Activated T-cell treated with anti-CD3 and anti-CD28 coated beads for 24 hours (primary cell): ENCODE measurements around the gene RILPL2.
A peak's percentile ranks its signal among the peaks of the same experiment; 100 is the strongest.
"Not testable (repeated sequence)": the region's sequence is repeated elsewhere in the genome, so short reads cannot be mapped to it uniquely, and the experiment has no call there.

ENCODE experiments used
- DNase-seq: peaks from one replicate; pipeline ENCODE4 v3.0.0-alpha.2; 2020; ENCODE audit warnings: low read depth

RILPL2 gene, protein sequence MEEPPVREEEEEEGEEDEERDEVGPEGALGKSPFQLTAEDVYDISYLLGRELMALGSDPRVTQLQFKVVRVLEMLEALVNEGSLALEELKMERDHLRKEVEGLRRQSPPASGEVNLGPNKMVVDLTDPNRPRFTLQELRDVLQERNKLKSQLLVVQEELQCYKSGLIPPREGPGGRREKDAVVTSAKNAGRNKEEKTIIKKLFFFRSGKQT

DNA sequence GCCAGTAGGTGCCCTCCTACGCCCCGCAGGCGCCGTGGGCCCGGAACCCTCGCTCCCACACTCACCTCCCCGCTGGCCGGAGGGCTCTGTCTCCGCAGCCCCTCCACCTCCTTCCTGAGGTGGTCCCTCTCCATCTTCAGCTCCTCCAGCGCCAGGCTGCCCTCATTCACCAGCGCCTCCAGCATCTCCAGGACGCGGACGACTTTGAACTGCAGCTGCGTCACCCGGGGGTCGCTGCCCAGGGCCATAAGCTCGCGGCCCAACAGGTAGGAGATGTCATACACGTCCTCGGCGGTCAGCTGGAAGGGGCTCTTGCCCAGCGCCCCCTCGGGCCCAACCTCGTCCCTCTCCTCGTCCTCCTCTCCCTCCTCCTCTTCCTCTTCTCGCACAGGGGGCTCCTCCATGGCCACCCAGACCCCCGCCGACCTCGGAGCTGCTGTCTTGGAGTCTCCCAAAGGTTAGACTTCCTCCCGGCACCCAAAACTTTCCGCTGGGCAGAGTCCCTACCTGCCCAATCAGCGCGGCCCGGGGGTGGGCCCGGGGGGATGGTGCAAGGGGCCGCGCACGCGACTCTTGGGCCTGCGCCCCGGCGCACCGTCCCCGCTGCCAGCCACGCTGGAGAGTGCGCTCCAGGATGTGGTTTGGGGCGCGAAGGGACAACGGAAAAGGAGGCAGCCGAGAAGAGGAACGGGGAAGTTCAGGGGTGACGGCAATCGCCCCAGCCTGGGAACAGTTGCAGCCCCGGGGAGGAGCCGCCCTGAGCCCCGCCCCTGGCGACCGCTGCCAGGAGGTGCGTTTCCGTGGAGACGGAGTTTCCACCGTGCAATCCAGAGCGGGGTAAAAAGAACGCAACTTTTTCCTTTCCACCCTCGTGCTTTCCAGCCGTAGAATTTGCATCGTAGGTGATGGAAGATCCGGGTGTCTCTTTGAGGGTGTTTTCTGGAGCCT lies at the start of gene RILPL2:
RILPL2 (minus strand) TSS at position 668 of the 948 bp plus-strand sequence; CDS start at position 404, 264 bp downstream.
- DNase-seq: peak; percentile 92

DNA sequence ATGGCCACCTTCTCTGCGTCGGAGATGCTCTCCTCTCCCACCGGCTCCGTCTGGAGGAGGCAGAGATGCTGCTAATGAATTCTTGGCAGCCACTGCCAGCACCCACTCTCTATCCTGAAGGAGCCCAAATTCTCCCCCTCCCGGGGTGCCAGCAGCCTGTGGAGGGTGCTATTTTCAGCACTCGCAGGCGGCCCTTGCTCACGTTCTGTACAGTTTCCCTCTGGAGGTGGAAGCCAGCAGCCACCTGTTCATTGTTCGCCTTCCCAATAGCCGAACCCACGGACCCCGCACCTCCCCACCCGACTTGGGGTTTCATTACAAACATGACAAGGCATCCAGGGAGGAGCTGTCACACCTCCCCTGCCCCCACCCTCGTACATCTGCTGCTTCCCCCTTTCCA lies 49.3 kb upstream of the RILPL2 start:
- no peak for DNase-seq

DNA sequence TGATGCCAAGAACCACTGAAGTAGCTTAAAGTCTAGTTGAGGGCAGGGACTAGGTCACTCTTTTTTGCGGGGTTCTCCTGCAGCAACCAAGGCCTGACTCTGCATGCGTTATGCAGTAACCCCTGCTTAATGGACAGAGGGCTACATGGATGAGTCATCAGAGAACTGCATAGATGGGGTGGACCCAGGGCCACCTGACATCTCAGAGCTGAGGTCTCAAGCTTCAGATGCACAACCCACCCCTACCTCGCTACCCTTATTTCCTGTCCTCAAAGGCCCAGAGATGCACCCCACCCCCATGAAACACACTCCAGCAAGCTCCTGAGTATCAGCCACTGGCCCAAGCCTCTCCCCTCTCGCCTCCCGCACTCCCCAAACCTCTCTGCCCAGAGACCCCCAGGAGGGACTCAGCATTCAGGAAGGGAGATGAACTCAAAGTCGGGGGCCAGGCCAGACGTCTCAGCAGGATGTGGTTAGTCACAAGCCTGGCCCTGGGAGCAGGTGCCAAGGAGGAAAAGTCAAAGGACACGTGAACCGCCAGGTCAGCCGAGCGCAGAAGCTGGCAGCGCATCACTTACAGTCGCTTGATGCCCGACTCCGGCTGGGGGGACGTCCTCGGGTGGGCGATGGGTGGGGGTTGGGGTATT lies 47.2 kb upstream of the RILPL2 start:
- DNase-seq: no peak

DNA sequence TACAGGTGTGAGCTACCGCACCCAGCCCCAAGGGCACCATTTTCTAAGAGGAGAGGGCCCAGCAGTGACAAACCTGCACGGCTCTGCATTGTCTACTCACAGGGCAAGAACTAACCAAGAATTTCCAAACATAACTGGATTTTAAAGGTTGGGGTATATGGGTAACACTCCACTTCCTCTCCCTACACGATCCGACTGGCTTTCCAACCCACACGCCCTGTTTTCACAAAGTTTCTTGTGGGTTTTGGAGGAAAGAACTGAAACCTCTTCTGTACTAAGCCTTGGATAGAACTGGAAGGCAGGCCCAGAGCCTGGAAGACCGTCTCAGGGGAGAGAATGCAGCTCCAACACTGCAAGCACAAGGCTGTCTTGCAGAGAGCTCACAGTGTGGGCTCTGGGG lies 46.4 kb upstream of the RILPL2 start:
- no peak for DNase-seq

DNA sequence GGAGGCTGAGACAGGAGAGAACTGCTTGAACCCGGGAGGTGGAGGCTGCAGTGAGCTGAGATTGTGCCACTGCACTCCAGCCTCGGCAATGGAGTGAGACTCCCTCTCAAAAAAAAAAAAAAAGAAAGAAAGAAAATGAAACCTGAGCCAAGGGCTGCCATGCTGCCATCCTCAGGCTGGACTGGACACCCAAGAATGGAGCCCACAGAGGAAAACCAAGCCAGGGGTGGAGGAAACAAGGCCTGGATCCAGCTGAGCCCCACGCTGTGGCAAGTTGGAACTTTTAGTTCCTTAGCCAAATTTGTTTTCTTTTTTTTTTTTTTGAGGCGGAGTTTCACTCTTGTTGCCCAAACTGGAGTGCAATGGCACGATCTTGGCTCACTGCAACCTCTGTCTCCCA lies 44.8 kb upstream of the RILPL2 start:
- not testable (repeated sequence) for DNase-seq

DNA sequence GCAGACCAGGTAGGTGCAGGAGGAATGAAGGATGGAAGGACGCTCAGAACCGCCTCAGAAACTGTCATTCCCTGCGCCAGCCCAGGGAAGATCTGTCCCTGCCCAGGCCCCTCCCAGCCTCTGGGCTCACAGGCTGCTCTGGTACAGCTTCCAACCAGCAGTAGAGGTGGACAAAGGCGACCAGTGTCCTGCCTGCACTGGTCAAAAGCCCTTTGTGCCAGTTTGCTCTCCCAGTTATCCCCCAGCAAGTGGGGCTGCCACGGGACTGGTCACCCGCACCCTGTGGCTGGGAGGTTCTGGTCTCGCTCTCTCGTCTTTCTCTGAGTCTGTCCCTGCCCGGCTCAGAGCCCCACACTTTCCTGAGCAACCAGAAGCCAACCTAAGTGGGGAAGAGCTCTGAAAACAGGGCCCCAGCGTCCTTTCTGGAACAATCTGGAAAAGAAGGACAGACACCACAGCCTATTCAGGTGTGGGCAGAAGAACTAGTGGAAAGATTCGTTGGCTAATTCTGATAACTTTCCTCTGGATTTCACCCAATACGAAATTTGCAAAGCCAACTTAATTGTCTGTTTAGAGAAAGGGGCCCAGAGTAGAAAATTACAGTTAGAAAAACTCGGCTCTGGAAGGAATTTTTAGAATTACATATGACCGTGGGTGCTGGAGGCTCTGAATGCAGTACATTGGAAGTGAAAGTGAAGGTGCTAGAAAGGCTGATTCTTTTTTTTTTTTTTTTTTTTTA lies 43.1 kb upstream of the RILPL2 start:
- no peak for DNase-seq

DNA sequence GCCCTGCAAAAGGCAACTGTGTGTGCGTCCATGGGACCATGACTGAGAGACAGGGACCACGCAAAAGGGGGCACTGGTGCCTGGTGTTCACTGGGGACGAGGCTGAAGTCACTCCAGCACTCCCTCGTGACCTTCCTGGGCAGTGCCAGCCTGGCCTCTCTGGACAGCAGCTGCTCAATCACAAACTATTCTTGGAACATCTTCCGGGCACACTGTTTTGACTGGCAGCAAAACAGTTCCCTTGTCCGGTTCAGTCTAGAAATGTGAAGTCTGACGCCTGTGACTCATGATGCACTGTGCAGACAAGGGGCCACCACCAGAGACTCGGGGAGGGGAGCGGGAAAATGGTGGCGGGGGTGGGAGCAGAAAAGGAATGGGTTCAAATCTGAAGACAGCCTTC lies 42.3 kb upstream of the RILPL2 start:
- no peak for DNase-seq

DNA sequence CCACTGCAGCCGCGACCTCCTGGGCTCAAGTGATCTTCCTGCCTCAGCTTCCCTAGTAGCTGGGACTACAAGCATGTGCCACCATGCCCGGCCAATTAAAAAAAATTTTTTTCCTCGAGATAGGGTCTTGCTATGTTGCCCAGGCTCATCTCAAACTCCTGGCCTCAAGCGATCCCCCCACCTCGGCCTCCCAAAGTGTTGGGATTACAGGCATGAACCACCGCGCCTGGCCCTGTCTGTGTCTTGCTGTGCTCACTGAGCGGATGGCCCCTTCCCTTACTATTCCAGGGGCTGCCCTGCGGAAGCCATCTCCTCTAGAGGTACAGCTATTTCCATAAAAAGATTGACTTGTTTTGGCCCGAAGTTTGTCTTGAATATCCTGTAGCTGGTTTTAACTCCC lies 41.6 kb upstream of the RILPL2 start:
- DNase-seq: no peak

DNA sequence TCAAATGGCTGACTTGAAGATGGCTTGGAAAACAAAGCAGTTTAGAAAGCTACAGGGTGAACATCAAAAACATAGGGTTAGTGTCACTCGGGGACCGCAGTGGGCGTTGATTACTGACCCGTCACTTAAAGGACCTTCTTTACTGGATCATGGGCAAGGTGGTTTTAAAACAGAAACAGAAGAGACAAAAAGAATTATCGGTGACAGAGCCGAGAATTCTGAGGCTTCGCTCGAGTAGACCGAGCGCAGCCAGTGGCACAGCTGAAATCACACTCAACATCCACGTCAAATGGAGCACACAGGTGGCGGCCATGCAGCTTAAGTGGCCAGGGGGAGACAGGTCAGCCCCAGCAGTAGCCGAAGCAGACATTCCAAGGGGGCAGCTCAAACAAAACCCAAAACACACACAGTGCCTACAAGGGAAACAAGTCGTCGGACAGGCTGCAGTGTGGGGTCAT lies 38.8 kb upstream of the RILPL2 start:
- DNase-seq: no peak

DNA sequence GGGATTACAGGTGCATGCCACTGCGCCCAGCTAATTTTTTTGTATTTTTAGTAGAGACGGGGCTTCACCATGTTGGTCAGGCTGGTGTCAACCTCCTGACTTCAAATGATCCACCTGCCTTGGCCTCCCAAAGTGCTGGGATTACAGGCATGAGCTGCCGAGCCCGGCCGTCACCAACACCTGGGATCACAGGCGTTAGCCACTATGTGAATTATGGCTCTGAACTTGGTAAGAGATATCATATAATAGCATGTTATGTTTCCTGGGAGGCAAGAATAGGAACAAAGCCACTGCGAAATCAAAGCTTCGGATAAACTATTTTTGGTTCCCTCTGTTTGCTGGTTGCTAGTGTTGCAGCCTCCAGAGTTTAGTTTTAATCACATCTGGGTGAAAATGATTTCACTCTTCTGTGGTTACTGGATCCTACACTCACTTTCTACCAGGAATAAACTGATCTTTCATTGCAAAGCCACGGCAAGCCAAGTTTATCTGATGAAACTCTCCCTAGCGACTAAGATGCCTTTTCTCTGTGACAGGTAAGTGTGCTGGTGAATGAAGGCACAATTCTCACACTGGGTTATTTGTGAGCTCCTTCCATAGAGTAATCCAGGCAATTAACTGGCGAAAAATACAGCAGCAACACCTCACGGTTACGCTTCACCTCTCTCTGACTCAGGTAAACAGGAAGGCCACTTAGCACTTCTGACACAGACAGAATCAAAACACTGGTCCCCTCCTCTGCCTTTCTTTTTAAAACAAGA lies 38.2 kb upstream of the RILPL2 start:
- no peak for DNase-seq

DNA sequence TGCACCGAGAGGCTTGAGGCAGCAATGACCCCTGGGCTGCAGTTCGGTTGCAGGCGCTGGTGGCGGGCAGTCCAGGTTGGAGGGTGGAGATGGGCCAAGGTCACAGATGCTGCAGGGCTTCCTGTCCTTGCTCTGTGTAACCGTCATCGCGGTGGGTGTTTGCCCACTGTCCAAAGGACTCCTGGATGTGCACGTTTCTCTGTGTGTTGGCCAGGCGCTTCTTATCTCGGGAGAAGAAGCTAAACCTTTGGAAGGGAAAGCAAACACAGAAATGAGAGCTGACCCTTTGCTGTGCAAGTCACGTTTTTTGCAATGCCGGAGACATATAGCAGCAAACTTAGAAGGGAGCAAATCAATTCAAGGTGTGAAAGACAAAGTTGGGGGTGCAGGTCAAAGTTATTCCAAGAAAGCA lies 36.0 kb upstream of the RILPL2 start:
- DNase-seq: no peak

DNA sequence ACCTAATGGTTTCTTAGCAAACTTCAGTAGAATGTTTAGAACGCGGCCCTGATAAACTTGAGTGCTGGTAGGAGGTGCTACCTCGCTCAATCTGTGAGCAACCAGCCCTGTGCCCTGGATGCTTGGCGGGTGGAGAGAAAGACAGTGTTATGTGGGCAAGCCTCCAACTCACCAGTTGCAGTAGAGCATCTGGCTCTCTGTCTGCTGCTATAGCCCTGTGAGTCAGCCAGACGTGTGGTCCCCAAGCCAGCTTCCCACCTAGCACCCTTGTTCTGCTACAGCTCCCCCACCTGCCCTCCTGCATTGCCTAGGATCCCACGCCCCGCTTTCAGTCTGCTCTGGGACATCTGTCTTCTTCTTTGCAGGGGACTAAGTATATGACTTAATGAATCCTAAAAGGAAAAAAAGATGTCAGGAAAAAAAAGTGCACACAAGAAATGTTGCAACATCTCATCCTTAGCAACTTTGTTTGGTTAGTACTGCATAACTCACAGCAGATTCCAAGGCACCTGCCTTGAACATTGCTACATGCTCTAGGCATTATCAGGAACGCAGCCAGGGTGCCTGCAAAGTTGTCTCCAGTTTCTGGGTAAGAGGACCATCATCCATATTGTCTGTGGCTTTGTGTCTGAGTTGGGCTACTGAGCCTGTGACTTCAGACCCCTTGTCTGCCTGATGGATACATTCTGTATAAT lies 35.0 kb upstream of the RILPL2 start:
- DNase-seq: no peak

DNA sequence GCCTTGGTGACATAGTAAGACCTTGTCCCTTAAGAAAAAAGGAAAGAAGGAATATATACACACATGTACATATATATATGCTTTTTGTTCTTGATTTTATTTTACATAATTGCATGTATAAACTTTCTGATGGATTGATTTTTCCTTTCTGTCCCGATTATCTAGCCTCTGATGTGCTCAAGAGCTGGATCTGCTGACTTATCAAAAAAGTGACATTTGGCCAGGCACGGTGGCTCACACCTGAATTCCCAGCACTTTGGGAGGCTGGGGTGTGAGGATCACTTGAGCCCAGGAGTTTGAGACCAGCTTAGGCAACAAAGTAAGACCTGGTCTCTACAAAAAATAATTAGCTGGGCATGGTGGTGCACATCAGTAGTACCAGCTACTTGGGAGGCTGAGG lies 33.5 kb upstream of the RILPL2 start:
- DNase-seq: no peak

DNA sequence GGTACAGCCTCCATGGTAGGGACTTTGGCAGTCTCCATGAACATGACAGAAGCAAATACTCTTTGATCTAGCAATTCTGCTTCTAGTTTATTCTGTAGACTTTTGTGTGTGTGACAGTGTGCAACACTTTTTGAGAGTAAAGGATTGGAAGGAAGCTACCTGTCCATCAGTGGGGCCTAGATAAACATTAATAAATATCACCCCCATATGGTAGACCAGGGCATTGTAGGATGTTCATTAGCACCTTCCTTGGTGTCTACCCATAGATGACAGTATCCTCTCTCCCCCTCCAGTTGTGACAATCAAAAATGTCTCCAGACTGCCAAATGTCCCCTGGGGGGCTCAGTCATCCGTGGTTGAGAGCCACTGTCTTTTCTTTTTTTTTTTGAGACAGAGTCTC lies 32.3 kb upstream of the RILPL2 start:
- no peak for DNase-seq

DNA sequence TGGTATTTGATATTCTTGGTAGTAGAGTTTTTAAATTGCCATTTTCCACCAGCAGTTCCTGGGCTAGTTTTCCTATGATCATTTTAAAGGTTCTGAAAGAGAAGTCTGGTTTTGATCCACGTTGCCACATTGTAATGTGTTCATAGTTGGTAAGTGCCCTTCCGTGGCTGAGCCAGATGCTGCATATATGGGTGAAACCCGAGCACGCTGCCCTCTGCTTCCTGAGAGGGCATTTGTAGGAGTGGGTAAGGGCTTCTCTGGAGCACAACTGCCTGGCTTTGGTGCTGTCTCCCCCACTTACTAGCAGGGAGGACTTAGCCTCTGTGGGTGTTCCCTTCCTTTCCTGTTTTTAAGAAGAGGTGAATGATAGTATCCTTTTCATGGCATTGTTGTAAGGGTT lies 28.6 kb upstream of the RILPL2 start:
- no peak for DNase-seq

DNA sequence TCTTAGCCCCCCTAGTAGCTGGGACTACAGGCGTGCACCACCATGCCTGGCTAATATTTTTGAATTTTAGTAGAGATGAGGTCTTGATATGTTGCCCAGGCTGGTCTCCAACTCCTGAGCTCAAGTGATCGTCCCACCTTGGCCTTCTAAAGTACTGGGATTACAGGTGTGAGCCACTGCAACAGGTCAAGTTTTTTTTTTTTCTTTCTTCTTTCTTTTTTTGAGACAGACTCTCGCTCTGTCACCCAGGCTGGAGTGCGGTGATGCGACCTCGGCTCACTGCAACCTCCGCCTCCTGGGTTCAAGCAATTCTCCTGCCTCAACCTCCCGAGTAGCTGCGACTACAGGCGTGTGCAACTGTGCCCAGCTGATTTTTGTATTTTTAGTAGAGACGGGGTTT lies 26.7 kb upstream of the RILPL2 start:
- not testable (repeated sequence) for DNase-seq

DNA sequence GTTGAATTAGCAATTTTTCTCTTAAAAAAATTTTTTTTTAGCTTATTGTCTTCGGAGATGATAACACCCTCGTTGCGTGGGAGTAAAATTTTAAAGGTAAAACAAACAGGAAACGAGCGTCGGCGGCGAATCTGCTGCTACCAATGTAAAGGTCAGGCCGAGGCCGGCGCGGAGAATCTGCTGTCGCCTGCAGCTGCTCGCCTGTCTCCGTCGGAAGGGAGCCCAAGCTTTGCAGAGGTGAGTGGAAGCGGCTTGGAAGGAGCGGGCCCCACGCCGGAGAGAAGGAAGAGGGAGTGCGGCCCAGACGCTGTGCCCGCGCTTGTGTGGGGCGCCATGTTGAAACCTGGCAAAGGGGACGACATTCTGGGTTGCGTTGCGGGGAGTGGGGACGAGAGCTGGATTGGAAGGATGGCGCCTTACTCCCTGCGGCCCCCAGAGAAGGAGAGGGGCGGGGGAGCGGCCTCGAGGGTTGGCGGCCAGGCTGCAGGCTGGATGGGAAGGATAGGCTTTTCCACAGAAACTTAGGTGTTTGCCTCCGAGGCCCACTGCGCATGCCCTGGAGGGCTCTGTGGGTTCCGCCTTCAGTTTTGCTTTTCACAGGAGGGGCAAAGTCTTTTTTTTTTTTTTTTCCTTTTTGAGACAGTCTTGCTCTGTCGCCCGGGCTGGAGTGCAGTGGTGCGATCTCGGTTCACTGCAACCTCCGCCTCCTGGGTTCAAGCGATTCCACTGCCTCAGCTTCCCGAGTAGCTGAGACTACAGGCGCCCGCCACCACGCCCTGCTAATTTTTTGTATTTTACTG lies 21.7 kb upstream of the RILPL2 start, which contains the start of gene SNRNP35:
SNRNP35 (plus strand) TSS at position 160 of the 800 bp plus-strand sequence. CDS start 7,402 bp downstream, outside the sequence.
- DNase-seq: peak; percentile 80

DNA sequence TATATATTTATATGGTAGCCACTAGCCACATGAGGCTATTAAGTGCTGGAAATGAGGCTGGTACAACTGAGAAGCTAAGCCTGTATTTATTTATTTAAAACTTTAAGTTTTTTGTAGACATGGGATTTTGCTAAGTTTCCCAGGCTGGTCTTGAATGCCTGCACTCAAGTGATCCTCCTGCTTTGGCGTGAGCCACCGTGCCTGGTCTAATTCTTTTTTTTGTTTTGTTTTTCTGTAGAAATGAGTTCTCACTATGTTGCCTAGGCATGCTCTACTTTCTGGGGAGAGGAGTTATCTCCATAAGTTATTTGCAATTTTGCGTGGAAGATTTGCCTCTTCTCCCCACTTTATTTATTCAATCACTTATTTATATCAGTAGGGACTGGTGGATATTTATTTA lies 16.7 kb upstream of the RILPL2 start:
- no peak for DNase-seq

DNA sequence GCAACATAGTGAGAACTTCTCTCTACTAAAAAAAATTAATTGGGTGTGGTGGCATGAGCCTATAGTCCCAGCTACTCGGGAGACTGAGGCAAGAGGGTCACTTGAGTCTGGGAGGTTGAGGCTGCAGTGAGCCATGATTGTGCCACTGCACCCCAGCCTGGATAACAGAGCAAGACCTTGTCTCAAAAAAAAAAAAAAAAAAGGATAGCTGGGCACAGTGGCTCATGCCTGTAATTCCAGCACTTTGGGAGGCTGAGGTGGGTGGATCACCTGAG lies 15.7 kb upstream of the RILPL2 start:
- DNase-seq: not testable (repeated sequence)

DNA sequence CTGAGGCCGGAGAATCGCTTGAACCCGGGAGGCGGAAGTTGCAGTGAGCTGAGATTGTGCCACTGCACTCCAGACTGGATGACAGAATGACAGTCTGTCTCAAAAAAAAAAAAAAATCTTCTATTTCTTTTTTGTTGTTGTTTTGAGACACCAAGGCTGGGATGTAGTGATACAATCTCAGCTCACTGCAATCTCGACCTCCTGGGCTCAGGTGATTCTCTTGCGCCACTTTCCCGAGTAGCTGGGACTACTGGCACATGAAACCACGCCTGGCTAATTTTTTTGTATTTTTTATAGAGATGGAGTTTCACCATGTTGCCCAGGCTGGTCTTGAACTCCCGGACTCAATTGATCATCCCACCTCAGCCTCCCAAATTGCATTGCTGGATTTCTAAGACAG lies 14.2 kb upstream of the RILPL2 start:
- DNase-seq: no peak
